HEK293T (cell line): ENCODE data around the gene ZNF219.
"Not testable (repeated sequence)": the region's sequence is repeated elsewhere in the genome, so short reads cannot be mapped to it uniquely, and the experiment has no call there.

Source experiments
- CTCF ChIA-PET: fragments of 350-600 bp; formaldehyde crosslinking; extraction: SDS; loops from one replicate; lab custom pipeline; 2021; ENCODE audit warnings: antibody characterized with exemption, inconsistent platforms; lab: Yijun Ruan, JAX
- POLR2A ChIA-PET: fragments of 350-600 bp; formaldehyde crosslinking; extraction: SDS; loops from one replicate; lab custom pipeline; 2020; ENCODE audit warnings: antibody characterized with exemption, inconsistent platforms; lab: Yijun Ruan, JAX
- DNase-seq: peaks from one replicate; pipeline ENCODE4 v3.0.0; 2012; ENCODE audit warnings: mixed read lengths; ENCODE audit errors: extremely low spot score
- ARNT ChIP-seq: fragments of 450-650 bp; IDR thresholded peaks from 2 replicates; pipeline ENCODE4 v1.6.1; 2017; ENCODE audit warnings: mild to moderate bottlenecking
- BHLHE40 ChIP-seq: fragments of 450-650 bp; IDR thresholded peaks from 2 replicates; pipeline ENCODE4 v1.6.1; 2016; ENCODE audit warnings: mild to moderate bottlenecking, moderate library complexity, borderline replicate concordance
- CTBP1 ChIP-seq: fragments of 450-650 bp; IDR thresholded peaks from 2 replicates; pipeline ENCODE4 v1.6.1; 2016; ENCODE audit warnings: borderline replicate concordance
- ELF4 ChIP-seq: fragments of 450-650 bp; IDR thresholded peaks from 2 replicates; pipeline ENCODE4 v1.6.1; 2017; ENCODE audit warnings: antibody characterized with exemption
- FOXA1 ChIP-seq: fragments of 450-650 bp; IDR thresholded peaks from 2 replicates; pipeline ENCODE4 v1.6.1; 2016; ENCODE audit warnings: mild to moderate bottlenecking
- FOXK2 ChIP-seq: fragments of 450-650 bp; IDR thresholded peaks from 2 replicates; pipeline ENCODE4 v1.6.1; 2016; ENCODE audit warnings: mild to moderate bottlenecking
- FOXM1 ChIP-seq: fragments of 450-650 bp; IDR thresholded peaks from 2 replicates; pipeline ENCODE4 v1.6.1; 2017; ENCODE audit warnings: mild to moderate bottlenecking, borderline replicate concordance
- HDGF ChIP-seq: fragments of 450-650 bp; IDR thresholded peaks from 2 replicates; pipeline ENCODE4 v1.6.1; 2017; ENCODE audit warnings: antibody characterized with exemption, borderline replicate concordance
- L3MBTL2 ChIP-seq: fragments of 450-650 bp; conservative IDR thresholded peaks from 2 replicates; pipeline ENCODE4 v1.6.1; 2016; ENCODE audit warnings: mild to moderate bottlenecking
- LEF1 ChIP-seq: fragments of 450-650 bp; IDR thresholded peaks from 2 replicates; pipeline ENCODE4 v1.6.1; 2017; ENCODE audit warnings: mild to moderate bottlenecking, borderline replicate concordance
- NFRKB ChIP-seq: fragments of 450-650 bp; IDR thresholded peaks from 2 replicates; pipeline ENCODE4 v1.6.1; 2016; ENCODE audit warnings: mild to moderate bottlenecking, moderate library complexity
- SP1 ChIP-seq: fragments of 450-650 bp; IDR thresholded peaks from 2 replicates; pipeline ENCODE4 v1.6.1; 2017
- SUZ12 ChIP-seq: fragments of 450-650 bp; IDR thresholded peaks from 2 replicates; pipeline ENCODE4 v1.6.1; 2016; ENCODE audit warnings: mild to moderate bottlenecking
- TARDBP ChIP-seq: fragments of 450-650 bp; IDR thresholded peaks from 2 replicates; pipeline ENCODE4 v1.6.1; 2016
- ZNF384 ChIP-seq: fragments of 450-650 bp; IDR thresholded peaks from 2 replicates; pipeline ENCODE4 v1.6.1; 2016
- TF ChIP-seq, protein P1 (sequence below): fragments of 450-650 bp; IDR thresholded peaks from 2 replicates; pipeline ENCODE4 v1.6.1; 2016

ZNF219 gene

DNA sequence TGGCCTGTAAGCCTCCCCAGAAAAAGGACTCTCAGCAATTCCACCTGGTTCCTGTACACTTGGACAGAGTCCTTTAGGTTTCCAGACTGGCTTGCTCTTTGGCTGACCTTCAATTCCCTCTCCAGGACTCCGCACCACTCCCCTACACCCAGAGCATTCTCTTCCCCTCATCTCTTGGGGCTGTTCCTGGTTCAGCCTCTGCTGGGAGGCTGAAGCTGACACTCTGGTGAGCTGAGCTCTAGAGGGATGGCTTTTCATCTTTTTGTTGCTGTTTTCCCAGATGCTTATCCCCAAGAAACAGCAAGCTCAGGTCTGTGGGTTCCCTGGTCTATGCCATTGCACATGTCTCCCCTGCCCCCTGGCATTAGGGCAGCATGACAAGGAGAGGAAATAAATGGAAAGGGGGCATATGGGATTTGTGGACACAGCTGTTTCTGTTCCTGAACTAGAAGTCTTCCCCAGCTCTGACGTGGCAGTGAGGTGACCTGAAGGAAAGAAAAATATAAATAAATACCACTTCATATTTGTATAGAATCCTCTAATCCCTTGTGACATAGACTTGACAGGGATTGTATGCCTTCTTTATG lies 55.0 kb downstream of the ZNF219 start:
- POLR2A ChIA-PET, result interaction anchor here (0.9 to 1.4 kb wide), 2 partner anchors 28 to 61 kb away, joined by 3 read pairs; no protein-coding TSS in a partner anchor
- CTCF ChIA-PET, result interaction anchor here (0.6 to 1.8 kb wide), 6 partner anchors 15 to 43 kb away, joined by 3 to 17 read pairs (median 3); no protein-coding TSS in a partner anchor
- TF ChIP-seq SP1 (no peak), HDGF (no peak), FOXK2 (no peak), FOXA1 (no peak), NFRKB (no peak), SUZ12 (no peak)
- no peak for DNase-seq

DNA sequence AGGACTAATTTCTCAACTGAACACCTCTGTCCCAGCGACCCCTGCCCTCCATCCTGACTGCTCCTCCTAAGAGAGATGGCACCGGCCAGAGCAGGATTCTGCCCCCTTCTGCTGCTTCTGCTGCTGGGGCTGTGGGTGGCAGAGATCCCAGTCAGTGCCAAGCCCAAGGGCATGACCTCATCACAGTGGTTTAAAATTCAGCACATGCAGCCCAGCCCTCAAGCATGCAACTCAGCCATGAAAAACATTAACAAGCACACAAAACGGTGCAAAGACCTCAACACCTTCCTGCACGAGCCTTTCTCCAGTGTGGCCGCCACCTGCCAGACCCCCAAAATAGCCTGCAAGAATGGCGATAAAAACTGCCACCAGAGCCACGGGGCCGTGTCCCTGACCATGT lies 55.5 kb downstream of the ZNF219 start:
- no peak for TF ChIP-seq LEF1
- no peak for TF ChIP-seq BHLHE40
- TF ChIP-seq L3MBTL2, result no peak
- no peak for TF ChIP-seq FOXA1
- no peak for TF ChIP-seq TARDBP
- no peak for TF ChIP-seq NFRKB
- no peak for TF ChIP-seq ZNF384
- TF ChIP-seq FOXM1, result no peak
- no peak for TF ChIP-seq ELF4
- TF ChIP-seq, protein P1, sequence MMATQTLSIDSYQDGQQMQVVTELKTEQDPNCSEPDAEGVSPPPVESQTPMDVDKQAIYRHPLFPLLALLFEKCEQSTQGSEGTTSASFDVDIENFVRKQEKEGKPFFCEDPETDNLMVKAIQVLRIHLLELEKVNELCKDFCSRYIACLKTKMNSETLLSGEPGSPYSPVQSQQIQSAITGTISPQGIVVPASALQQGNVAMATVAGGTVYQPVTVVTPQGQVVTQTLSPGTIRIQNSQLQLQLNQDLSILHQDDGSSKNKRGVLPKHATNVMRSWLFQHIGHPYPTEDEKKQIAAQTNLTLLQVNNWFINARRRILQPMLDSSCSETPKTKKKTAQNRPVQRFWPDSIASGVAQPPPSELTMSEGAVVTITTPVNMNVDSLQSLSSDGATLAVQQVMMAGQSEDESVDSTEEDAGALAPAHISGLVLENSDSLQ, result no peak
- TF ChIP-seq CTBP1, result no peak
- TF ChIP-seq SP1, result no peak
- ChIA-PET CTCF (interaction anchor here (0.7 to 1.8 kb wide), 3 partner anchors 24 to 44 kb away, joined by 3 to 17 read pairs (median 3); no protein-coding TSS in a partner anchor), POLR2A (interaction anchor here (1.4 kb wide), 1 partner anchor 62 kb away, joined by 3 read pairs; no protein-coding TSS in a partner anchor)
- no peak for DNase-seq

DNA sequence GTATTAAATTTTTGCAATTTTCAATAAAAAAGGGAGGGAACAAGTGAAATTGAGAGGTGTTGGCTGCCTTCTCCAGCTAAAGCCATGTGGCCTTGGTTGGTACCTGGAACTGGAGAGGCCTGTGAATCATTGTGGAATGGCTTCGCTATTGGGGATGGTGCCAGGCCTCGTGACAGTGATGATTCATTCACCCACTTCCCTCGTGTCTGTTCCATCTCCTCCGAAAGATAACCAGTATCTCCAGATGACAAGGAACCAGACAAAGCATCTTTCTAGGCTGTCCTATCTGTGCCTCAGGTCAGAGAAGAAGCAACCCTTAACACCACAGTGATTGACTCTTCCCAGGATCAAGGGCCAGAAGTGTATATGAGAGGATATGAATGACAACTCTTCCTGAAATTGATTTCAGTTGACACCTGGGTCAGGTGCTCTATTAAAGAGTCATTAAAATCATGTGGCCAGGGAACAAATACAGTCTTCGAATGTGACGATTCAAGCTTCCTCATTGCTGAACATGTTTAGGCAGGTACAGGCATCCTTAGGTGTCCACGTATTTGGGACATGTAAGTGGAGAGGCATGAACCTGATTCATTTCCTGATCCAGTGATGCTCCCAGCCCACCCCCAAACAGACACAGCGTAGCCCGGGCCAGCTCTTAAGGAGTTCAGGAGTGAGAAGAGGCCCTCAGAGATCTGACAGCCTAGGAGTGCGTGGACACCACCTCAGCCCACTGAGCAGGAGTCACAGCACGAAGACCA lies 56.6 kb downstream of the ZNF219 start, which contains the start of gene RNASE7:
Gene RNASE7, plus strand, starts transcription at position 687 of the 758 bp plus-strand sequence. CDS start 631 bp downstream, outside the sequence.
- no peak for DNase-seq
- POLR2A ChIA-PET, result interaction anchor here (1.4 kb wide), 1 partner anchor 27 kb away, joined by 3 read pairs; no protein-coding TSS in a partner anchor
- TF ChIP-seq FOXM1, result no peak
- TF ChIP-seq SUZ12, result no peak
- TF ChIP-seq CTBP1, result no peak
- TF ChIP-seq, protein P1, result no peak
- TF ChIP-seq LEF1, result no peak
- TF ChIP-seq BHLHE40, result no peak
- no peak for TF ChIP-seq ARNT
- TF ChIP-seq FOXK2, result no peak
- no peak for TF ChIP-seq L3MBTL2
- TF ChIP-seq TARDBP, result no peak
- no peak for TF ChIP-seq NFRKB
- TF ChIP-seq SP1, result no peak
- TF ChIP-seq ZNF384, result no peak
- TF ChIP-seq ELF4, result no peak
- TF ChIP-seq HDGF, result no peak
- CTCF ChIA-PET, result interaction anchor here (3.5 kb wide), 1 partner anchor 26 kb away, joined by 98 read pairs; no protein-coding TSS in a partner anchor

DNA sequence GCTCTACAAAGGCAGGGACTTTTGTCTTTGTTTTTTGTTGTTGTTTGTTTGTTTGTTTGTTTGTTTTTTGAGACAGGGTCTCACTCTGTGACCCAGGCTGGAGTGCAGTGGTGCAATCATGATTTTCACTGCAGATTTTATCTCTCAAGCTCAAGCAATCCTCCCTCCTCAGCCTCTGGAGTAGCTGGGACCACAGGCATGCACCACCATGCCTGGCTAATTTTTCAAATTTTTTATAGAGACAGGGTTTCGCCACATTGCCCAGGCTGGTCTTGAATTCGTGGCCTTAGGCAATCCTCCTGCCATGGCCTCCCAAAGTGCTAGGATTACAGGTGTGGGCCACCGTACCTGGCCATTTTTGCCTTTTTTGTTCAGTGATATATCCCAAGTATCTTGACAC lies 57.5 kb downstream of the ZNF219 start:
- ChIA-PET POLR2A (interaction anchor here (1.4 to 1.9 kb wide), 2 partner anchors 26 kb away, joined by 3 to 18 read pairs; no protein-coding TSS in a partner anchor), CTCF (interaction anchor here (0.6 to 3.5 kb wide), 9 partner anchors 21 to 217 kb away, joined by 3 to 98 read pairs (median 6); no protein-coding TSS in a partner anchor)
- DNase-seq, result not testable (repeated sequence)

DNA sequence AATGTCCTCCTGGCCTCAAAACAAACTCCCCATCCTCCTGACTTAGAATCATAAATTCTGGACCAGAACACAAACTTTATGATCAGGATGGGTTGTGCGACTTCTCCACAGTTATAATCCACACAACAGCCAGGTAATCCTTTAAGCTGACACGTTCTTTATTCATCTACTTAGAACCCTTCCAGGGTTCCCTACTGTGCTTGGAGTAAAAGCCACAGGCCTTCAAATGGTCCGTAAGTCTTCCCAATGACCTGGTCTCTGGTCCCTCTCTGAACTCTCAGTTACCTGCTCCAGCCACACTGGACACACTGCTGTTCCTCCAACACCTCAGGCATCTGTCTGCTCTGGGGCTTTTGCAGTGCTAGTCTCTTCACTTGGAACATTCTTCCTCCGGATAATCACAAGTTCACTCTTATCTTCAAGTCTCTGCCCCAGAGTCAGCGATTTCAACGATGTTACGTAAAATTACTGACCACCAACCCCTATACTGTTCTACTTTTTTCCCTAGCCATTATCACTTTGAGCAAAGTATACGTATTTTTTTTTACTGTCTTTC lies 58.0 kb downstream of the ZNF219 start:
- DNase-seq, result no peak
- TF ChIP-seq FOXK2 (no peak), ZNF384 (no peak)
- POLR2A ChIA-PET, result interaction anchor here (0.8 to 1.9 kb wide), 3 partner anchors 26 to 44 kb away, joined by 3 to 18 read pairs (median 4); no protein-coding TSS in a partner anchor
- CTCF ChIA-PET, result interaction anchor here (0.6 to 3.5 kb wide), 16 partner anchors 17 to 618 kb away, joined by 3 to 98 read pairs (median 5); no protein-coding TSS in a partner anchor
